ENCODE measurements around the gene BMPR1B.
"Not testable (repeated sequence)": the region's sequence is repeated elsewhere in the genome, so short reads cannot be mapped to it uniquely, and the experiment has no call there.

BMPR1B gene

DNA sequence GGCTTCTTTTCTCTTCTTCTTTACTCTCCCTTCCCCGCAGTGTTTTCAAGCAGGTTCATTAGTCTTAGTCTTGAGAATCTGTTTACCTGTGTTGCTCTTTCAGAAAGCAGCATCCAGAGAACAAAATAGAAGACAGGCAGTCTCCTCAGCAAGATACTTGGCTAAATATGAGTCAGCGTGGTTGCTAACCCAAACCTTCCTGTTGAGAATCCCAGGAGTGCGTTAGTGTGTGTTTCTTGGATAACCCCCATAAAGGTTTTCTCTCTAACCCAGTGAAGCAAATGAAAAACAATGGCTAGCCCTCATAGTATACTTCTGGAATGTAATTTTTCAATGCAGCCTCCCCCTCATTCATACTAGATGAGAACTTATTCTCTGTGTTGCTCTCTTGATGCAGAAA is 41.1 kb downstream of the BMPR1B start:
- TF ChIP-seq ZNF274 (IDR thresholded peaks at IDR 0.05; ENCODE audit: low read depth, low read length): no peak

GRCh38 chr4:94801016-94801415 is 43.3 kb downstream of the BMPR1B start:
- no peak overlapping the region for H3K4me3 ChIP-seq (ENCODE audit: low read length)
- TF ChIP-seq ZNF274 (IDR thresholded peaks at IDR 0.05; ENCODE audit: low read depth, low read length): no peak

More for the DNA sequence above, 41.1 kb downstream of the BMPR1B start:
- no peak overlapping the region for H3K4me3 ChIP-seq (ENCODE audit: low read length)

DNA sequence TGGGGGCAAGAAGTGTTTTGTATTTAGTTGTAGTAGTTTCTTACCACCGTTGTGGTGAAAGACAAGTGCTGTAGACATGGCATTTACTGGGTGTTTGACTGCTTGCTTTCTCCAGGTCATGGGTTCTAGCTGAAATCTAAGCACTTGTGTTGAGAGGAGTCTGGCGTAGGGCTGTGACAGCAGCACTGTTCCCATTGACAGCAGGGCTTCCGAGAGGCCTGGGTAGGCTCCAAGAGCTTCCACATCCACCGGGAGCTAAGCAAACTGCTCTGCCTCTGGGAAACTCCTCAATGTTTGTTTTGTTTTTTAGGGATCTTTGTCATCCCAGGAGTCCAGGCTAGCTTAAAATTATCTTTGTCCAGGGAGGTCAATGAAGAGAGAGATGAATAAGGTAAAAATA is 44.3 kb downstream of the BMPR1B start:
- no peak overlapping the region for H3K4me3 ChIP-seq (ENCODE audit: low read length)

GRCh38 chr4:94803181-94803580 is 45.4 kb downstream of the BMPR1B start:
- no peak for TF ChIP-seq ZNF274 (IDR thresholded peaks at IDR 0.05; ENCODE audit: low read depth, low read length)
- H3K4me3 ChIP-seq (ENCODE audit: low read length): no peak overlapping the region

More for the DNA sequence above, 44.3 kb downstream of the BMPR1B start:
- TF ChIP-seq ZNF274 (IDR thresholded peaks at IDR 0.05; ENCODE audit: low read depth, low read length): no peak

- H3K4me3 ChIP-seq (ENCODE audit: low read length): no peak overlapping the region
- no peak for TF ChIP-seq ZNF274 (IDR thresholded peaks at IDR 0.05; ENCODE audit: low read depth, low read length)
These were observed 46.9 kb downstream of the BMPR1B start for GRCh38 chr4:94804650-94805049.

- no peak overlapping the region for H3K4me3 ChIP-seq (ENCODE audit: low read length)
- TF ChIP-seq ZNF274 (IDR thresholded peaks at IDR 0.05; ENCODE audit: low read depth, low read length): no peak
These were observed 48.6 kb downstream of the BMPR1B start for GRCh38 chr4:94806376-94806775.

GRCh38 chr4:94811643-94812042 is 53.9 kb downstream of the BMPR1B start:
- no peak for TF ChIP-seq ZNF274 (IDR thresholded peaks at IDR 0.05; ENCODE audit: low read depth, low read length)

GRCh38 chr4:94813221-94813620 is 55.5 kb downstream of the BMPR1B start:
- H3K4me3 ChIP-seq (ENCODE audit: low read length): no peak overlapping the region
- TF ChIP-seq ZNF274 (IDR thresholded peaks at IDR 0.05; ENCODE audit: low read depth, low read length): no peak

More at GRCh38 chr4:94811643-94812042, 53.9 kb downstream of the BMPR1B start:
- H3K4me3 ChIP-seq (ENCODE audit: low read length): no peak overlapping the region

- H3K4me3 ChIP-seq (ENCODE audit: low read length): no peak overlapping the region
- no peak for TF ChIP-seq ZNF274 (IDR thresholded peaks at IDR 0.05; ENCODE audit: low read depth, low read length)
These were observed 56.5 kb downstream of the BMPR1B start for GRCh38 chr4:94814237-94814636.

GRCh38 chr4:94819371-94820168 is 61.8 kb downstream of the BMPR1B start:
- TF ChIP-seq ZNF274 (IDR thresholded peaks at IDR 0.05; ENCODE audit: low read depth, low read length): no peak
- no peak overlapping the region for H3K4me3 ChIP-seq (ENCODE audit: low read length)

DNA sequence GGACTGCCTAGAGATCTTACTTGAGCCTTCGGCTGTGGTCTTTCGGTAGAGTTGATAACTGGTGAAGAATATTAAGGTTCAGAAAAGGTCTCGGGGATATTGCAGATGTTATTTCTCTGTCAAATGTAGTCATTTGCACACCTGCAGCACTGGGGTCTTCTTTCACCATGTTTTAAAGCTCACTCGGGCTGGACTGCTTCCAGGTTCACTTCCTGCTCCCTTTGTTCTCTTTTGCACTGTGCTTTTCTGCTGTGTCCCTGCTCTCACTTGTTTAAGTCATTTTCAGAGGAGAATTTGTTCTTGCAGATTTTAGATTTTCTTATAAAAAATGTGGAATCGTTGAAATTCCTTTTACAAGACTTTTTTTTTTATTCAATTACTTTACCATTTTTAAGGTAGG is 68.5 kb downstream of the BMPR1B start:
- TF ChIP-seq ZNF274 (IDR thresholded peaks at IDR 0.05; ENCODE audit: low read depth, low read length): no peak

GRCh38 chr4:94827481-94828110 is 69.8 kb downstream of the BMPR1B start:
- no peak overlapping the region for H3K4me3 ChIP-seq (ENCODE audit: low read length)
- TF ChIP-seq ZNF274 (IDR thresholded peaks at IDR 0.05; ENCODE audit: low read depth, low read length): no peak

More for the DNA sequence above, 68.5 kb downstream of the BMPR1B start:
- H3K4me3 ChIP-seq (ENCODE audit: low read length): no peak overlapping the region

DNA sequence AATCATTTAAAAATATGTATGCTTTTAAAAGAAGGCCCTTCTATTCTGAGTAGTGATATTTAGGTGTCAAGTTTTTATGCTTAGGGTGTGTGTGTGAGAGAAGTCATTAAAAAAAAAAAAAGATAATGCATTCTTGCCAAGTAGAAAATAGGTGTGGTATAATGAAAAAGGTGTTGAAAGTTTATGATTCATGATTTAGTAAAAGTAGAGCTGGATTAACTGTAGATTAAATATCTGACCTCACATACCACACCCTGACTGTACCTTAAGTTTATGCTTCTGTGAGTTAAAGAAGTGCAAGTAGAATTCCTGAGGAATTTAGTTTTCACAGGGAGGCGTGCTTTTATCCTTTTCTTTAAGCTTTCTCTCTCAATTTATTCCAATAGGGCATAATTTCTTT is 71.1 kb downstream of the BMPR1B start:
- H3K4me3 ChIP-seq (ENCODE audit: low read length): no peak overlapping the region
- no peak for TF ChIP-seq ZNF274 (IDR thresholded peaks at IDR 0.05; ENCODE audit: low read depth, low read length)

GRCh38 chr4:94831607-94832006 is 73.9 kb downstream of the BMPR1B start:
- TF ChIP-seq ZNF274 (IDR thresholded peaks at IDR 0.05; ENCODE audit: low read depth, low read length): no peak
- no peak overlapping the region for H3K4me3 ChIP-seq (ENCODE audit: low read length)

DNA sequence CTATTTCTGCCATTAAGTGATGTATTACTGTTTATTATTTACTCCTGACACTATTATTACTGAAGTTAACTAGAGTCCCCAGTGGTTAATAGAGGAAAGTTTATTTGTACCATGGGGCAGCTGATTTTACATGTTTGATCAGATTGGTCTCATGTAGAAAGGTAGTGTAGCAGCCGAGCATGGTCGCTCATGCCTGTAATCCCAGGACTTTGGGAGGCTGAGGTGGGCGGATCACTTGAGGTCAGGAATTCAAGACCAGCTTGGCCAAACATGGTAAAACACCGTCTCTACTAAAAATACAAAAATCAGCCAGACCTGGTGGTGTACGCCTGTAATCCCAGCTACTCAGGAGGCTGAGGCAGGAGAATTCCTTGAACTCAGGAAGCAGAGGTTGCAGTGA is 74.6 kb downstream of the BMPR1B start:
- not testable (repeated sequence) for H3K4me3 ChIP-seq (ENCODE audit: low read length)

Measured in GM08714 (cell line).